SK-N-SH (cell line): ENCODE measurements around the gene PF4V1. TPM values are rescaled to one million over a fixed set of nuclear protein-coding genes. Genes with fewer than 3 reads are reported as not detected.

Source experiments
- CTCF ChIA-PET: fragments of 300-600, 350-600 bp; formaldehyde crosslinking; extraction: SDS; loops from one replicate; lab custom pipeline; 2021; lab: Yijun Ruan, JAX
- POLR2A ChIA-PET: fragments of 350-600 bp; sonication (Branson Sonifier 250); formaldehyde crosslinking; extraction: SDS; loops from one replicate; lab custom pipeline; 2020; ENCODE audit warnings: antibody characterized with exemption, inconsistent platforms; lab: Yijun Ruan, JAX
- DNase-seq: peaks from one replicate; pipeline ENCODE4 v3.0.0; 2012
- H2AFZ ChIP-seq: fragments of 200-600 bp; sonication (generic); 2 replicates; pipeline ENCODE4 v1.8.1; 2016; ENCODE audit warnings: antibody characterized with exemption, mild to moderate bottlenecking, low read depth
- H3F3A ChIP-seq: fragments of 200-600 bp; sonication (generic); replicated peaks from 2 replicates; pipeline ENCODE3; 2016; ENCODE audit warnings: antibody characterized with exemption, mild to moderate bottlenecking; ENCODE audit not compliant: insufficient read depth
- H3K27ac ChIP-seq, 2 experiments: fragments of 200-500 bp in 1 of 2; fragments of 200-600 bp in 1 of 2; sonication (Bioruptor generic) in 1 of 2; sonication (generic), shearing (Covaris generic) in 1 of 2; 2 replicates each; pipeline versions ENCODE4 v1.5.1 to v1.6.1; 2014 to 2016; ENCODE audit warnings: low read depth in 2 of 2, inconsistent platforms in 1 of 2, low read length in 1 of 2, mild to moderate bottlenecking in 1 of 2, mixed read lengths in 1 of 2
- H3K27me3 ChIP-seq: fragments of 200-600 bp; sonication (generic), shearing (Covaris generic); 2 replicates; pipeline ENCODE4 v1.6.1; 2016; ENCODE audit warnings: mixed run types; ENCODE audit not compliant: insufficient read depth
- H3K36me3 ChIP-seq, 2 experiments: fragments of 200-500 bp in 1 of 2; fragments of 200-600 bp in 1 of 2; sonication (Bioruptor generic) in 1 of 2; sonication (generic) in 1 of 2; replicated peaks in 1 of 2; 2 replicates each; pipeline versions ENCODE3 to v1.5.1; 2014 to 2016; ENCODE audit warnings: low read length in 1 of 2, mild to moderate bottlenecking in 1 of 2; ENCODE audit not compliant: insufficient read depth in 2 of 2, control insufficient read depth in 1 of 2
- H3K4me1 ChIP-seq, 2 experiments: fragments of 200-500 bp in 1 of 2; fragments of 200-600 bp in 1 of 2; sonication (Bioruptor generic) in 1 of 2; sonication (generic), shearing (Covaris generic) in 1 of 2; 2 replicates each; pipeline versions ENCODE4 v1.5.1 to v1.6.1; 2014 to 2016; ENCODE audit warnings: low read depth in 1 of 2, low read length in 1 of 2, mixed run types in 1 of 2; ENCODE audit not compliant: insufficient read depth in 2 of 2, control insufficient read depth in 1 of 2
- H3K4me2 ChIP-seq: fragments of 200-600 bp; sonication (generic), shearing (Covaris generic); 2 replicates; pipeline ENCODE4 v1.6.1; 2017; ENCODE audit warnings: mixed run types
- H3K4me3 ChIP-seq, 2 experiments: fragments of 200-500 bp in 1 of 2; fragments of 200-600 bp in 1 of 2; sonication (Bioruptor generic) in 1 of 2; sonication (generic), shearing (Covaris generic) in 1 of 2; 2 replicates each; pipeline versions ENCODE4 v1.5.1 to v1.8.1; 2014 to 2016; ENCODE audit warnings: low read depth in 2 of 2, inconsistent platforms in 1 of 2, low read length in 1 of 2, mild to moderate bottlenecking in 1 of 2, mixed read lengths in 1 of 2, moderate library complexity in 1 of 2
- H3K79me2 ChIP-seq: fragments of 200-600 bp; sonication (generic); 2 replicates; pipeline ENCODE4 v1.8.1; 2017; ENCODE audit warnings: mild to moderate bottlenecking; ENCODE audit not compliant: insufficient read depth
- H3K9ac ChIP-seq: fragments of 200-600 bp; sonication (generic); 2 replicates; pipeline ENCODE4 v1.6.1; 2017; ENCODE audit warnings: mixed run types
- H3K9me2 ChIP-seq: fragments of 200-600 bp; sonication (generic); 2 replicates; pipeline ENCODE4 v1.6.1; 2017; ENCODE audit warnings: mixed run types
- H3K9me3 ChIP-seq: fragments of 200-600 bp; sonication (generic); 2 replicates; pipeline ENCODE4 v1.6.1; 2017; ENCODE audit warnings: mixed run types, mild to moderate bottlenecking, moderate library complexity
- H4K20me1 ChIP-seq: fragments of 200-600 bp; sonication (generic); 2 replicates; pipeline ENCODE4 v1.6.1; 2017; ENCODE audit warnings: mild to moderate bottlenecking, mixed run types; ENCODE audit not compliant: insufficient read depth
- ELF1 ChIP-seq: IDR thresholded peaks from 2 replicates; pipeline ENCODE4 v1.4.0; 2012
- EP300 ChIP-seq, 2 experiments: IDR thresholded peaks; 2 replicates each; pipeline versions ENCODE4 v1.4.0 to v1.6.1; 2012; ENCODE audit warnings: borderline replicate concordance in 1 of 2, low read depth in 1 of 2, low read length in 1 of 2
- EZH2phosphoT487 ChIP-seq: fragments of 200-600 bp; sonication (generic); IDR thresholded peaks from 2 replicates; pipeline ENCODE4 v1.6.1; 2017; ENCODE audit warnings: low read depth, mixed run types, mild to moderate bottlenecking, antibody characterized with exemption, moderate library complexity, borderline replicate concordance
- FOSL2 ChIP-seq: IDR thresholded peaks from 2 replicates; pipeline ENCODE4 v1.4.0; 2012; ENCODE audit warnings: low read depth, mild to moderate bottlenecking, moderate library complexity, borderline replicate concordance
- FOXJ3 ChIP-seq: sonication (generic); formaldehyde crosslinking; IDR thresholded peaks from 2 replicates; pipeline ENCODE4 v1.5.1; 2020; ENCODE audit warnings: mild to moderate bottlenecking, missing genetic modification reagents
- GATA2 ChIP-seq: sonication (generic); formaldehyde crosslinking; IDR thresholded peaks from 2 replicates; pipeline ENCODE4 v1.5.0; 2020; ENCODE audit warnings: mild to moderate bottlenecking, missing genetic modification reagents
- JUND ChIP-seq: IDR thresholded peaks from 2 replicates; pipeline ENCODE4 v1.4.0; 2012
- MEF2A ChIP-seq: IDR thresholded peaks from 2 replicates; pipeline ENCODE4 v1.4.0; 2012; ENCODE audit warnings: low read depth, borderline replicate concordance
- RXRA ChIP-seq: IDR thresholded peaks from 2 replicates; pipeline ENCODE4 v1.4.0; 2012; ENCODE audit warnings: low read depth, mild to moderate bottlenecking, borderline replicate concordance
- SMC3 ChIP-seq: IDR thresholded peaks from 2 replicates; pipeline ENCODE4 v1.6.1; 2012; ENCODE audit warnings: low read depth, low read length, improper control_type of control experiment
- TAF1 ChIP-seq: IDR thresholded peaks from 2 replicates; pipeline ENCODE4 v1.6.1; 2012; ENCODE audit warnings: low read depth, mild to moderate bottlenecking, low read length, moderate library complexity, borderline replicate concordance
- TEAD4 ChIP-seq: IDR thresholded peaks from 2 replicates; pipeline ENCODE4 v1.4.0; 2012; ENCODE audit warnings: mild to moderate bottlenecking, borderline replicate concordance; ENCODE audit not compliant: insufficient read depth
- YY1 ChIP-seq: IDR thresholded peaks from 2 replicates; pipeline ENCODE4 v1.4.0; 2012; ENCODE audit warnings: low read depth, mild to moderate bottlenecking
- WGBS: methylation state at CpG from one replicate; pipeline ENCODE4 v1.1.6; 2017; ENCODE audit warnings: low lambda C conversion rate; 5-methylcytosine and 5-hydroxymethylcytosine counted together
- polyA plus RNA-seq, 3 experiments: library from polyadenylated mRNA; depleted of rRNA; stranded (reverse); fragments of >200 nt; gene quantifications; 2 replicates each; pipeline ENCODE4 v1.2.3, GENCODE V29; 2012
- TF ChIP-seq, protein P1 (sequence below): IDR thresholded peaks from 2 replicates; pipeline ENCODE4; 2012
- TF ChIP-seq, protein P2 (sequence below): fragments of 150-350 bp; IDR thresholded peaks from 2 replicates; pipeline ENCODE4 v1.6.1; 2016; ENCODE audit warnings: mild to moderate bottlenecking, low read depth, low read length
- TF ChIP-seq, protein P3 (sequence below): fragments of 200-600 bp; sonication (generic); IDR thresholded peaks from 2 replicates; pipeline ENCODE4 v1.6.1; 2017; ENCODE audit warnings: antibody characterized with exemption, mild to moderate bottlenecking, moderate library complexity
- TF ChIP-seq, protein P4 (sequence below): IDR thresholded peaks from 2 replicates; pipeline ENCODE4 v1.4.0; 2012; ENCODE audit warnings: low read depth, borderline replicate concordance
- TF ChIP-seq, protein P5 (sequence below): IDR thresholded peaks from 2 replicates; pipeline ENCODE4 v1.6.1; 2012; ENCODE audit warnings: mild to moderate bottlenecking, low read depth, low read length, moderate library complexity

Gene PF4V1
- polyA plus RNA-seq, 1 of the 3 experiments (the other 2 are of a cell fraction): not detected

- Histone ChIP-seq H3K36me3 (no peaks in the 10 kb centered on the region), H3K9ac (no peak overlapping the region), H3F3A (no peaks in the 10 kb centered on the region), H3K9me3 (no peaks in the 10 kb centered on the region), H3K4me2 (no peak overlapping the region), H3K27ac (no peak overlapping the region), H4K20me1 (no peaks in the 10 kb centered on the region), H3K4me1 (no peaks in the 10 kb centered on the region), H3K27me3 (no peaks in the 10 kb centered on the region), H2AFZ (no peak overlapping the region), H3K79me2 (no peaks in the 10 kb centered on the region), H3K4me3 (no peak overlapping the region), H3K9me2 (no peaks in the 10 kb centered on the region)
- TF ChIP-seq EP300 (IDR thresholded peaks at IDR 0.05; ENCODE audit: borderline replicate concordance in 1 of 2, low read depth in 1 of 2, low read length in 1 of 2): no peak
- TF ChIP-seq MEF2A: no peak
- TF ChIP-seq, protein P1, sequence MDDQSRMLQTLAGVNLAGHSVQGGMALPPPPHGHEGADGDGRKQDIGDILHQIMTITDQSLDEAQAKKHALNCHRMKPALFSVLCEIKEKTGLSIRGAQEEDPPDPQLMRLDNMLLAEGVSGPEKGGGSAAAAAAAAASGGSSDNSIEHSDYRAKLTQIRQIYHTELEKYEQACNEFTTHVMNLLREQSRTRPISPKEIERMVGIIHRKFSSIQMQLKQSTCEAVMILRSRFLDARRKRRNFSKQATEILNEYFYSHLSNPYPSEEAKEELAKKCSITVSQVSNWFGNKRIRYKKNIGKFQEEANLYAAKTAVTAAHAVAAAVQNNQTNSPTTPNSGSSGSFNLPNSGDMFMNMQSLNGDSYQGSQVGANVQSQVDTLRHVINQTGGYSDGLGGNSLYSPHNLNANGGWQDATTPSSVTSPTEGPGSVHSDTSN: no peak
- TF ChIP-seq, protein P2, sequence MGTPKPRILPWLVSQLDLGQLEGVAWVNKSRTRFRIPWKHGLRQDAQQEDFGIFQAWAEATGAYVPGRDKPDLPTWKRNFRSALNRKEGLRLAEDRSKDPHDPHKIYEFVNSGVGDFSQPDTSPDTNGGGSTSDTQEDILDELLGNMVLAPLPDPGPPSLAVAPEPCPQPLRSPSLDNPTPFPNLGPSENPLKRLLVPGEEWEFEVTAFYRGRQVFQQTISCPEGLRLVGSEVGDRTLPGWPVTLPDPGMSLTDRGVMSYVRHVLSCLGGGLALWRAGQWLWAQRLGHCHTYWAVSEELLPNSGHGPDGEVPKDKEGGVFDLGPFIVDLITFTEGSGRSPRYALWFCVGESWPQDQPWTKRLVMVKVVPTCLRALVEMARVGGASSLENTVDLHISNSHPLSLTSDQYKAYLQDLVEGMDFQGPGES: no peak
- no peak for TF ChIP-seq TAF1
- no peak for TF ChIP-seq TEAD4
- no peak for TF ChIP-seq SMC3
- TF ChIP-seq JUND: no peak
- no peak for TF ChIP-seq FOSL2
- TF ChIP-seq FOXJ3 (CRISPR knock-in tag): no peak
- TF ChIP-seq, protein P3, sequence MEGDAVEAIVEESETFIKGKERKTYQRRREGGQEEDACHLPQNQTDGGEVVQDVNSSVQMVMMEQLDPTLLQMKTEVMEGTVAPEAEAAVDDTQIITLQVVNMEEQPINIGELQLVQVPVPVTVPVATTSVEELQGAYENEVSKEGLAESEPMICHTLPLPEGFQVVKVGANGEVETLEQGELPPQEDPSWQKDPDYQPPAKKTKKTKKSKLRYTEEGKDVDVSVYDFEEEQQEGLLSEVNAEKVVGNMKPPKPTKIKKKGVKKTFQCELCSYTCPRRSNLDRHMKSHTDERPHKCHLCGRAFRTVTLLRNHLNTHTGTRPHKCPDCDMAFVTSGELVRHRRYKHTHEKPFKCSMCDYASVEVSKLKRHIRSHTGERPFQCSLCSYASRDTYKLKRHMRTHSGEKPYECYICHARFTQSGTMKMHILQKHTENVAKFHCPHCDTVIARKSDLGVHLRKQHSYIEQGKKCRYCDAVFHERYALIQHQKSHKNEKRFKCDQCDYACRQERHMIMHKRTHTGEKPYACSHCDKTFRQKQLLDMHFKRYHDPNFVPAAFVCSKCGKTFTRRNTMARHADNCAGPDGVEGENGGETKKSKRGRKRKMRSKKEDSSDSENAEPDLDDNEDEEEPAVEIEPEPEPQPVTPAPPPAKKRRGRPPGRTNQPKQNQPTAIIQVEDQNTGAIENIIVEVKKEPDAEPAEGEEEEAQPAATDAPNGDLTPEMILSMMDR: no peak
- TF ChIP-seq, protein P4, sequence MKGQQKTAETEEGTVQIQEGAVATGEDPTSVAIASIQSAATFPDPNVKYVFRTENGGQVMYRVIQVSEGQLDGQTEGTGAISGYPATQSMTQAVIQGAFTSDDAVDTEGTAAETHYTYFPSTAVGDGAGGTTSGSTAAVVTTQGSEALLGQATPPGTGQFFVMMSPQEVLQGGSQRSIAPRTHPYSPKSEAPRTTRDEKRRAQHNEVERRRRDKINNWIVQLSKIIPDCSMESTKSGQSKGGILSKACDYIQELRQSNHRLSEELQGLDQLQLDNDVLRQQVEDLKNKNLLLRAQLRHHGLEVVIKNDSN: no peak
- no peak for TF ChIP-seq RXRA
- no peak for TF ChIP-seq ELF1
- TF ChIP-seq GATA2 (CRISPR knock-in tag): no peak
- no peak for TF ChIP-seq EZH2phosphoT487
- no peak for TF ChIP-seq YY1
- TF ChIP-seq, protein P5, sequence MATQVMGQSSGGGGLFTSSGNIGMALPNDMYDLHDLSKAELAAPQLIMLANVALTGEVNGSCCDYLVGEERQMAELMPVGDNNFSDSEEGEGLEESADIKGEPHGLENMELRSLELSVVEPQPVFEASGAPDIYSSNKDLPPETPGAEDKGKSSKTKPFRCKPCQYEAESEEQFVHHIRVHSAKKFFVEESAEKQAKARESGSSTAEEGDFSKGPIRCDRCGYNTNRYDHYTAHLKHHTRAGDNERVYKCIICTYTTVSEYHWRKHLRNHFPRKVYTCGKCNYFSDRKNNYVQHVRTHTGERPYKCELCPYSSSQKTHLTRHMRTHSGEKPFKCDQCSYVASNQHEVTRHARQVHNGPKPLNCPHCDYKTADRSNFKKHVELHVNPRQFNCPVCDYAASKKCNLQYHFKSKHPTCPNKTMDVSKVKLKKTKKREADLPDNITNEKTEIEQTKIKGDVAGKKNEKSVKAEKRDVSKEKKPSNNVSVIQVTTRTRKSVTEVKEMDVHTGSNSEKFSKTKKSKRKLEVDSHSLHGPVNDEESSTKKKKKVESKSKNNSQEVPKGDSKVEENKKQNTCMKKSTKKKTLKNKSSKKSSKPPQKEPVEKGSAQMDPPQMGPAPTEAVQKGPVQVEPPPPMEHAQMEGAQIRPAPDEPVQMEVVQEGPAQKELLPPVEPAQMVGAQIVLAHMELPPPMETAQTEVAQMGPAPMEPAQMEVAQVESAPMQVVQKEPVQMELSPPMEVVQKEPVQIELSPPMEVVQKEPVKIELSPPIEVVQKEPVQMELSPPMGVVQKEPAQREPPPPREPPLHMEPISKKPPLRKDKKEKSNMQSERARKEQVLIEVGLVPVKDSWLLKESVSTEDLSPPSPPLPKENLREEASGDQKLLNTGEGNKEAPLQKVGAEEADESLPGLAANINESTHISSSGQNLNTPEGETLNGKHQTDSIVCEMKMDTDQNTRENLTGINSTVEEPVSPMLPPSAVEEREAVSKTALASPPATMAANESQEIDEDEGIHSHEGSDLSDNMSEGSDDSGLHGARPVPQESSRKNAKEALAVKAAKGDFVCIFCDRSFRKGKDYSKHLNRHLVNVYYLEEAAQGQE: no peak
- POLR2A ChIA-PET: no interaction called here
- CTCF ChIA-PET: no interaction called here
- no peak for DNase-seq
- 9% methylated on average over 1 of the region's 1 CpG for WGBS
Observed at GRCh38 chr4:73883306-73883705, 30.2 kb downstream of the PF4V1 start.
